Endothelial cell of umbilical vein (primary cell): ENCODE results near the gene MRPL38. TPM values are rescaled to one million over a fixed set of nuclear protein-coding genes. Genes with fewer than 3 reads are reported as not detected.

Experiments used
- BruUV-seq: library from RNA; stranded (reverse); fragments of 400-500 nt; replicated peaks from 2 replicates; lab custom pipeline; 2021; lab: Mats Ljungman, UMichigan
- CTCF ChIA-PET: fragments of 300-600, 350-600 bp; sonication (Branson Sonifier 250); formaldehyde crosslinking; loops from one replicate; lab custom pipeline; 2021; ENCODE audit warnings: antibody characterized with exemption, inconsistent platforms; lab: Charles Lee
- POLR2A ChIA-PET: fragments of 300-600, 350-600 bp; sonication (Branson Sonifier 250); formaldehyde crosslinking; loops from one replicate; lab custom pipeline; 2021; ENCODE audit warnings: antibody characterized with exemption, inconsistent platforms; lab: Charles Lee
- DNase-seq: peaks from one replicate; pipeline ENCODE4 v3.0.0-alpha.2; 2011; ENCODE audit warnings: low read depth, low spot score
- FAIRE-seq: peaks from 2 replicates; lab custom pipeline; 2011; peaks lifted over from hg19 to GRCh38; lab: Jason Lieb, UNC
- H2AFZ ChIP-seq: 2 replicates; pipeline ENCODE4 v1.6.0; 2012; ENCODE audit warnings: low read depth, low read length, control low read depth, inconsistent platforms
- H3K27ac ChIP-seq: 2 replicates; pipeline ENCODE4 v1.5.1; 2011; ENCODE audit warnings: low read depth, mild to moderate bottlenecking, control low read depth, low read length, moderate library complexity; ENCODE audit not compliant: insufficient read depth
- H3K27me3 ChIP-seq, 2 experiments: 2 replicates each; pipeline versions ENCODE4 v1.6.0 to v1.6.1; 2011; ENCODE audit warnings: low read length in 2 of 2, mixed read lengths in 1 of 2; ENCODE audit not compliant: control insufficient read depth in 2 of 2, insufficient read depth in 2 of 2
- H3K36me3 ChIP-seq, 2 experiments: 2 replicates in 1 of 2; 3 replicates in 1 of 2; pipeline ENCODE4 v1.5.1; 2011; ENCODE audit warnings: low read length in 2 of 2, mild to moderate bottlenecking in 1 of 2, moderate library complexity in 1 of 2; ENCODE audit not compliant: control insufficient read depth in 2 of 2, insufficient read depth in 2 of 2; ENCODE audit errors: extremely low read depth in 1 of 2
- H3K4me1 ChIP-seq: 3 replicates; pipeline ENCODE4 v1.5.1; 2011; ENCODE audit warnings: mild to moderate bottlenecking, low read length; ENCODE audit not compliant: control insufficient read depth, insufficient read depth; ENCODE audit errors: extremely low read depth
- H3K4me2 ChIP-seq: 2 replicates; pipeline ENCODE4 v1.6.1; 2011; ENCODE audit warnings: low read length, control low read depth, mixed read lengths; ENCODE audit not compliant: insufficient read depth
- H3K4me3 ChIP-seq, 3 experiments: fragments of 200-600 bp in 1 of 3; sonication (generic), shearing (Covaris generic) in 1 of 3; replicated peaks in 1 of 3; 2 replicates each; pipeline ENCODE4 v1.5.1; 2011 to 2016; ENCODE audit warnings: control low read depth in 3 of 3, low read length in 3 of 3, mild to moderate bottlenecking in 2 of 3, inconsistent platforms in 1 of 3, low read depth in 1 of 3, moderate library complexity in 1 of 3; ENCODE audit not compliant: insufficient read depth in 1 of 3
- H3K79me2 ChIP-seq: 2 replicates; pipeline ENCODE4 v1.6.0; 2012; ENCODE audit warnings: low read length, inconsistent platforms; ENCODE audit not compliant: control insufficient read depth, insufficient read depth
- H3K9ac ChIP-seq: replicated peaks from 2 replicates; pipeline ENCODE3; 2011; ENCODE audit warnings: low read length, control low read depth; ENCODE audit not compliant: insufficient read depth; ENCODE audit errors: extremely low read depth
- H3K9me1 ChIP-seq: replicated peaks from 3 replicates; pipeline ENCODE4 v1.6.0; 2011; ENCODE audit warnings: mild to moderate bottlenecking, low read length; ENCODE audit not compliant: control insufficient read depth, insufficient read depth; ENCODE audit errors: extremely low read depth
- H3K9me3 ChIP-seq: replicated peaks from 2 replicates; pipeline ENCODE4 v1.5.1; 2012; ENCODE audit warnings: low read length, inconsistent platforms; ENCODE audit not compliant: control insufficient read depth, insufficient read depth
- H4K20me1 ChIP-seq: replicated peaks from 2 replicates; pipeline ENCODE3; 2011; ENCODE audit warnings: mild to moderate bottlenecking, low read length; ENCODE audit not compliant: control insufficient read depth, insufficient read depth; ENCODE audit errors: extremely low read depth
- CTCF ChIP-seq, 2 donors: IDR thresholded peaks; 1 replicate in 1 of 2; 2 replicates in 1 of 2; pipeline ENCODE4 v1.5.1; 2011; ENCODE audit warnings: low read length in 2 of 2, mild to moderate bottlenecking in 2 of 2, moderate library complexity in 2 of 2, control low read depth in 1 of 2, inconsistent platforms in 1 of 2, low read depth in 1 of 2; ENCODE audit not compliant: insufficient read depth in 1 of 2; ENCODE audit errors: extremely low read depth in 1 of 2
- EZH2 ChIP-seq: IDR thresholded peaks from 2 replicates; pipeline ENCODE4 v1.6.1; 2012; ENCODE audit warnings: borderline replicate concordance, low read depth, mild to moderate bottlenecking, moderate library complexity, low read length, inconsistent platforms; ENCODE audit not compliant: severe bottlenecking
- FOS ChIP-seq: IDR thresholded peaks from 2 replicates; pipeline ENCODE4 v1.6.1; 2011; ENCODE audit warnings: mild to moderate bottlenecking, low read length, moderate library complexity, borderline replicate concordance; ENCODE audit not compliant: insufficient read depth
- GATA2 ChIP-seq: IDR thresholded peaks from 2 replicates; pipeline ENCODE4 v1.7.0; 2011; ENCODE audit warnings: low read depth, mild to moderate bottlenecking, moderate library complexity, mixed read lengths, low read length; ENCODE audit not compliant: insufficient read length, insufficient read depth
- JUN ChIP-seq: IDR thresholded peaks from 2 replicates; pipeline ENCODE4 v1.6.1; 2011; ENCODE audit warnings: borderline replicate concordance, low read depth; ENCODE audit not compliant: insufficient read length, insufficient read depth
- MAX ChIP-seq: IDR thresholded peaks from 2 replicates; pipeline ENCODE4 v1.6.1; 2011; ENCODE audit not compliant: insufficient read depth, insufficient read length
- MYC ChIP-seq: IDR thresholded peaks from one replicate; pipeline ENCODE4 v1.6.1; 2011; ENCODE audit warnings: mild to moderate bottlenecking, low read depth, low read length
- POLR2A ChIP-seq: IDR thresholded peaks from 2 replicates; pipeline ENCODE4 v1.6.1; 2012; ENCODE audit warnings: low read depth, mild to moderate bottlenecking, control low read depth, low read length
- POLR2AphosphoS5 ChIP-seq: IDR thresholded peaks from 2 replicates; pipeline ENCODE4 v1.6.1; 2012; ENCODE audit warnings: low read depth, mild to moderate bottlenecking, control low read depth, low read length, moderate library complexity; ENCODE audit not compliant: insufficient read depth
- dilution Hi-C: fragments of 300-500 bp; cut with MboI; formaldehyde crosslinking; loops from one replicate; pipeline ENCODE4 v1.15.0; 2019; ENCODE audit warnings: low sequenced_read_pairs; ENCODE audit not compliant: extremely low pct_ligation_motif_present
- intact Hi-C: fragments of 100-400 bp; cut with micrococcal nuclease; formaldehyde crosslinking; loops from one replicate; pipeline ENCODE4 v1.10.0; 2022
- polyA plus RNA-seq, 4 experiments: library from polyadenylated mRNA; depleted of rRNA in 3 of 4; stranded (reverse) in 3 of 4; unstranded in 1 of 4; fragments of >200 nt; gene quantifications; 2 replicates each; pipeline versions ENCODE4 v1.2.1 to v1.2.3, GENCODE V29; 2011 to 2012; ENCODE audit warnings: missing spikeins in 1 of 4
- total RNA-seq: library from RNA; stranded (reverse); gene quantifications from 2 replicates; pipeline ENCODE4 v1.2.3, GENCODE V29; 2021

Gene MRPL38
- total and polyA plus RNA-seq, 2 donors (not counting 3 experiments of a cell fraction or from before 2014, with no cell fraction given) = 82.7 to 93.8 TPM

GRCh38 chr17:75849724-75850123 lies 55.0 kb downstream of the MRPL38 start:
- H3K9me1 ChIP-seq = no peaks in the 10 kb centered on the region
- H3K9ac ChIP-seq = no peak overlapping the region
- intact Hi-C loops = no loop called here
- no peak for FAIRE-seq
- ChIA-PET POLR2A (interaction anchor here (1.4 kb wide), 1 partner anchor 70 kb away, joined by 6 read pairs; no protein-coding TSS in a partner anchor), CTCF (interaction anchor here (1.1 to 6.8 kb wide), 6 partner anchors 9 to 85 kb away, joined by 3 to 49 read pairs (median 6); partner anchors contain the start of genes GALK1, TRIM47 and TRIM65)
- peaks cover 12% of the 10 kb centered on the region for H3K79me2 ChIP-seq
- H2AFZ ChIP-seq = no peak overlapping the region
- H3K36me3 ChIP-seq = peaks cover 3 to 37% of the 10 kb centered on the region in 2 experiments
- no peak for TF ChIP-seq MYC
- TF ChIP-seq FOS = no peak
- TF ChIP-seq EZH2 = no peak
- no peak for TF ChIP-seq POLR2AphosphoS5
- no peak for TF ChIP-seq GATA2
- TF ChIP-seq MAX = no peak
- TF ChIP-seq JUN = no peak
- BruUV-seq = no TSS peak
- DNase-seq = no peak
- H3K27me3 ChIP-seq = no peaks in the 10 kb centered on the region
- H3K4me2 ChIP-seq = no peak overlapping the region
- no peaks in the 10 kb centered on the region for H4K20me1 ChIP-seq
- H3K4me1 ChIP-seq = peaks cover 48% of the 10 kb centered on the region
- dilution Hi-C loops = no loop called here
- no peak overlapping the region for H3K27ac ChIP-seq
- H3K9me3 ChIP-seq = no peaks in the 10 kb centered on the region
- H3K4me3 ChIP-seq = no peak overlapping the region

GRCh38 chr17:75849279-75849646 lies 55.4 kb downstream of the MRPL38 start:
- Histone ChIP-seq H2AFZ (no peak overlapping the region), H3K79me2 (peaks cover 9% of the 10 kb centered on the region), H3K4me3 (no peak overlapping the region), H3K9me3 (no peaks in the 10 kb centered on the region), H3K4me1 (peaks cover 46% of the 10 kb centered on the region), H3K36me3 (peaks cover 3 to 37% of the 10 kb centered on the region in 2 experiments), H3K27ac (no peak overlapping the region), H3K4me2 (no peak overlapping the region), H3K9me1 (no peaks in the 10 kb centered on the region), H4K20me1 (no peaks in the 10 kb centered on the region), H3K27me3 (no peaks in the 10 kb centered on the region), H3K9ac (no peak overlapping the region)
- ChIA-PET CTCF (interaction anchor here (1.1 to 6.8 kb wide), 7 partner anchors 9 to 85 kb away, joined by 3 to 49 read pairs (median 6); partner anchors contain the start of genes GALK1, TRIM47, TRIM65 and UNK), POLR2A (interaction anchor here (1.4 kb wide), 1 partner anchor 69 kb away, joined by 6 read pairs; no protein-coding TSS in a partner anchor)
- DNase-seq (no peak), FAIRE-seq (no peak)
- no TSS peak for BruUV-seq
- intact Hi-C loops = no loop called here
- TF ChIP-seq MYC (no peak), POLR2AphosphoS5 (no peak), CTCF (IDR thresholded peaks at IDR 0.05; ENCODE audit: extremely low read depth in 1 of 2, insufficient read depth in 1 of 2, low read depth in 1 of 2, low read length in 2 of 2) (no peak), JUN (no peak), GATA2 (no peak), FOS (no peak), MAX (no peak), EZH2 (no peak), POLR2A (no peak)
- dilution Hi-C loops = no loop called here
